ENCODE measurements around the gene FANCF. TPM values are rescaled to one million over a fixed set of nuclear protein-coding genes. Genes with fewer than 3 reads are reported as not detected.

The FANCF gene, protein sequence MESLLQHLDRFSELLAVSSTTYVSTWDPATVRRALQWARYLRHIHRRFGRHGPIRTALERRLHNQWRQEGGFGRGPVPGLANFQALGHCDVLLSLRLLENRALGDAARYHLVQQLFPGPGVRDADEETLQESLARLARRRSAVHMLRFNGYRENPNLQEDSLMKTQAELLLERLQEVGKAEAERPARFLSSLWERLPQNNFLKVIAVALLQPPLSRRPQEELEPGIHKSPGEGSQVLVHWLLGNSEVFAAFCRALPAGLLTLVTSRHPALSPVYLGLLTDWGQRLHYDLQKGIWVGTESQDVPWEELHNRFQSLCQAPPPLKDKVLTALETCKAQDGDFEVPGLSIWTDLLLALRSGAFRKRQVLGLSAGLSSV
- 20.1 and 20.3 TPM in 2 replicates for total RNA-seq
- long read RNA-seq, transcript FANCF-201 (1 exons, 2,952 nt) = major isoform, 57 of 57 reads
- long read RNA-seq, partial matches to known transcripts = 0 of 57 reads
- long read RNA-seq, other reads (novel, unspliced or antisense) = 0 of 57 reads

DNA sequence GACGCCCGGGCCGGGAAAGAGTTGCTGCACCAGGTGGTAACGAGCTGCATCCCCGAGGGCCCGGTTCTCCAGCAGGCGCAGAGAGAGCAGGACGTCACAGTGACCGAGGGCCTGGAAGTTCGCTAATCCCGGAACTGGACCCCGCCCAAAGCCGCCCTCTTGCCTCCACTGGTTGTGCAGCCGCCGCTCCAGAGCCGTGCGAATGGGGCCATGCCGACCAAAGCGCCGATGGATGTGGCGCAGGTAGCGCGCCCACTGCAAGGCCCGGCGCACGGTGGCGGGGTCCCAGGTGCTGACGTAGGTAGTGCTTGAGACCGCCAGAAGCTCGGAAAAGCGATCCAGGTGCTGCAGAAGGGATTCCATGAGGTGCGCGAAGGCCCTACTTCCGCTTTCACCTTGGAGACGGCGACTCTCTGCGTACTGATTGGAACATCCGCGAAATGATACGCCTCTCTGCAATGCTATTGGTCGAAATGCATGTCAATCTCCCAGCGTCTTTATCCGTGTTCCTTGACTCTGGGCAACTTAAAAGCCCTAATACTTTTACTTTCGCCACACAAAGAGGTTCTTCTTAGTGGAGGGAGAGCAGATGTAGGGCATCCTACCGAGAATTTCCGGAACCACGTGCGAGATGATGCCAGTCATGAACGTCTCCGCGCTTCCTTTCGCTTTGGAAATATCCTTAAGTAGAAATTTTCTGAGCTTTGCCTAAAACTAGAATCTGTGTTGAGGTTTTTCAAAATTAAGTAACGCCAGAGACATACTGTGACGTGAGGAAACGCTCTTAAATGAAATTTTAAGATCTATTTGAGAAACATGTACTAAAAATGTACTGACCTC is at the start of gene FANCF:
FANCF (minus strand) TSS at position 376 of the 840 bp plus-strand sequence; CDS start at position 363, 13 bp downstream.
- DNase-seq (ENCODE audit: low read depth, low spot score) = peak; percentile 87
- TF ChIP-seq, protein P1, sequence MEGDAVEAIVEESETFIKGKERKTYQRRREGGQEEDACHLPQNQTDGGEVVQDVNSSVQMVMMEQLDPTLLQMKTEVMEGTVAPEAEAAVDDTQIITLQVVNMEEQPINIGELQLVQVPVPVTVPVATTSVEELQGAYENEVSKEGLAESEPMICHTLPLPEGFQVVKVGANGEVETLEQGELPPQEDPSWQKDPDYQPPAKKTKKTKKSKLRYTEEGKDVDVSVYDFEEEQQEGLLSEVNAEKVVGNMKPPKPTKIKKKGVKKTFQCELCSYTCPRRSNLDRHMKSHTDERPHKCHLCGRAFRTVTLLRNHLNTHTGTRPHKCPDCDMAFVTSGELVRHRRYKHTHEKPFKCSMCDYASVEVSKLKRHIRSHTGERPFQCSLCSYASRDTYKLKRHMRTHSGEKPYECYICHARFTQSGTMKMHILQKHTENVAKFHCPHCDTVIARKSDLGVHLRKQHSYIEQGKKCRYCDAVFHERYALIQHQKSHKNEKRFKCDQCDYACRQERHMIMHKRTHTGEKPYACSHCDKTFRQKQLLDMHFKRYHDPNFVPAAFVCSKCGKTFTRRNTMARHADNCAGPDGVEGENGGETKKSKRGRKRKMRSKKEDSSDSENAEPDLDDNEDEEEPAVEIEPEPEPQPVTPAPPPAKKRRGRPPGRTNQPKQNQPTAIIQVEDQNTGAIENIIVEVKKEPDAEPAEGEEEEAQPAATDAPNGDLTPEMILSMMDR (conservative IDR thresholded peaks at IDR 0.05) = no peak
- H3K4me3 Mint-ChIP-seq = peak within 1 kb of the TSS; percentile 99
- H3K4me1 Mint-ChIP-seq = peaks cover 17% of the 10 kb centered on the region
- peaks cover 4% of the 10 kb centered on the region for H3K9me3 Mint-ChIP-seq
- peaks cover 2% of the 10 kb centered on the region for H3K27me3 Mint-ChIP-seq (ENCODE audit: low read depth)
- H3K36me3 Mint-ChIP-seq (ENCODE audit: low read depth) = peaks cover 3% of the 10 kb centered on the region
- peak within 1 kb of the TSS; percentile 99 for H3K27ac Mint-ChIP-seq (ENCODE audit: unreplicated experiment)

DNA sequence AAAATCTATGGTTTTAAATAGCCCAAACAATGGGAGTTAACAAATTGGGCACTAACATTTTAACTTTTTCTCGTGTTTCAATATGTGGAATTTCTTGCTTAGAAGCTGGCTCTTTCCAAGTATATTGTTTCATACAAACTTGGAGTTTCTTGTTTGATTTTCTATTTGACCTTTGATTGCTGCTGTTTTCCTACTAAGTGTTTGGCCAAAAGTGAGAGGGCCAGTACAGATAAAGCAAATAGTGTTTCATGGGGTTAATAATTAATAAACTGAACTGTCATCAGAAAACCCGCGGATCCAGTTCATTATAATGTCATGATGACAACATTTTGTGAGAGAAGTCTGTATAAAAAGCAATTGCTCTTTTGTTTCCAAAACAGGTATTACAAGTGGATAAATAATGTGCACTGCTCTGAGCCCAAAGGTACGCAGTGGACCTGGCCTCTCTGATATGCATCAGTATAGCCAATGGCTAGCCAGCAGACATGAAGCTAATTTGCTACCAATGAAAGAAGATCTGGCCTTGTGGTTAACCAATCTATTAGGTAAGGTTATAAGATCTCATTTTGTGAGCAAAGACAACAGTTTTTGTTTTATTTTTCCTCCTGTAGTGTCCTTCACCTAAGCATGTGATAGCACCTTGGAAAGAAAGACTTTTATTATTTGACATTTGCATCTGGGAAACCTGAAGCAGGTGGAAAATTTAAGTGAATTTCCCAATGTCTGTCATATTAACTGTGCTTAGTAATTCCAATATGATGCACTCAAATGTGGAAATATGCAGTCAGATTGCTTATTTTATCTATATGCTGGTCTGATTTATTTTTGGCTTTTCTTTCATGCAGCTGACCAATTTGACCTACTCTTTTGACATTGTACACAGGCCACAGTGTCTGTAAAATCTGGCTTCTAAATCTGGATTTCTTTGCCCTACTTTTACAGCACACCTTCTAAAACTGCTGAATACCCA is 49.1 kb upstream of the FANCF start:
- Mint-ChIP-seq H3K27ac (ENCODE audit: unreplicated experiment) (no peak overlapping the region), H3K27me3 (ENCODE audit: low read depth) (peaks cover 11% of the 10 kb centered on the region), H3K4me1 (no peaks in the 10 kb centered on the region), H3K4me3 (no peak overlapping the region), H3K9me3 (no peaks in the 10 kb centered on the region), H3K36me3 (ENCODE audit: low read depth) (no peaks in the 10 kb centered on the region)
- TF ChIP-seq, protein P1 (conservative IDR thresholded peaks at IDR 0.05) = no peak
- DNase-seq (ENCODE audit: low read depth, low spot score) = no peak

DNA sequence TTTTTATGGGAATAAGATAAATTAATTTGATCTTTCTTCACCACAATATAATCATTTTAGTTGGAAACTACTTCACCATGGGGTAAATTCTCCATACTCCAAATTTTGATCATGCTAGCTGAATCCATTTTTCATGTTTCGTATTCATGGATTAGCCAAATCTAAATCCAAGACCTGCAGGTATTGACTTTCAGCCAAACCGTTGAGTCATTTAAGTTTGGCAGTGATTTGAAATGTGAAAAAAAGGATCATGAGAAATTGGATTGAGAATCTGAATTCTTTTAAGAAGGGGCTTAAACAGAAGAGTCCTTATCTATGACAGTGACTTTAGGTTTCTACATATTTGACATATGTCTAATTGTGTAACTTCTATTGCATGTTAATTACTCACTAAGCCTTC is 46.1 kb upstream of the FANCF start:
- no peaks in the 10 kb centered on the region for H3K9me3 Mint-ChIP-seq
- no peaks in the 10 kb centered on the region for H3K36me3 Mint-ChIP-seq (ENCODE audit: low read depth)
- H3K4me3 Mint-ChIP-seq = no peak overlapping the region
- H3K4me1 Mint-ChIP-seq = peaks cover 6% of the 10 kb centered on the region
- H3K27ac Mint-ChIP-seq (ENCODE audit: unreplicated experiment) = no peak overlapping the region
- TF ChIP-seq, protein P1 (conservative IDR thresholded peaks at IDR 0.05) = no peak
- DNase-seq (ENCODE audit: low read depth, low spot score) = no peak
- H3K27me3 Mint-ChIP-seq (ENCODE audit: low read depth) = peaks cover 34% of the 10 kb centered on the region

DNA sequence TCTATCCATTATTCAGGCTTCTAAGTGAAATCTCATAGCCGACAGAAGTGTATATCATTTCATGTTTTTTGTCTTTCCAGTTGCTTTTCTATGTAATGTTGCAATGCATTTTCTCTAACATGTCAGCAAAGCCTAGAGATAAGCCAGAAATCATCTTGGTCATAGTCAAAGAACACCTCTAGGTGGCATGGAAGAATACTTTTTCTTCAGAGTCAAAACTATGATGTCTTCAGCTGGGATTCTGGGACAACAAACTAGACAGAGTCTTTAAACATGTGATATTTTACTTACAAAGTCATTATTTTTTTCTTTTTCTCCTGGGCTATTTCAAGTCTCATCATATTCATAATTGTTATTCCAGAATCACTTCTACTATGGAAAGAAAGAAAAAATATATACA is 45.2 kb upstream of the FANCF start:
- H3K9me3 Mint-ChIP-seq = no peaks in the 10 kb centered on the region
- H3K36me3 Mint-ChIP-seq (ENCODE audit: low read depth) = no peaks in the 10 kb centered on the region
- H3K4me1 Mint-ChIP-seq = peaks cover 14% of the 10 kb centered on the region
- H3K27ac Mint-ChIP-seq (ENCODE audit: unreplicated experiment) = no peak overlapping the region
- DNase-seq (ENCODE audit: low read depth, low spot score) = no peak
- H3K4me3 Mint-ChIP-seq = no peak overlapping the region
- TF ChIP-seq, protein P1 (conservative IDR thresholded peaks at IDR 0.05) = peak; percentile 65
- peaks cover 41% of the 10 kb centered on the region for H3K27me3 Mint-ChIP-seq (ENCODE audit: low read depth)

DNA sequence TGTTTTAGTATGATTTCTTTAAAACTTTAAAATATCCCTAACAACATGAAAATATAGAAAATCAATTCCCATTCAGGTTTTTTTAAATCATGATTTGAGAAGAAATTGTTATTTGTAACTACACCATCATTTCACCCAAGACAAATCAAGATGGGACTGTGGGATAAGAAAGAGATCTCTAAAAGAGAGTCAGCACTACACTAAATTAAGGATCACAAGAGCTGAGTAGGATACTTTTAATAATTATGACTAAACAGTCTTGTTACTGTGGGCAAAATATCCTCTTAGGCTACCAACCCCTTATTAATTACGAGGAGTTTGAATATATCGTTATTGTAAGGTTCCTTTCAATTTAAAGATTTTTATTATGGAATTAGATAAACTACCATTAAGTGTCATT is 43.7 kb upstream of the FANCF start:
- peaks cover 15% of the 10 kb centered on the region for H3K4me1 Mint-ChIP-seq
- H3K27ac Mint-ChIP-seq (ENCODE audit: unreplicated experiment) = no peak overlapping the region
- H3K27me3 Mint-ChIP-seq (ENCODE audit: low read depth) = peaks cover 48% of the 10 kb centered on the region
- H3K36me3 Mint-ChIP-seq (ENCODE audit: low read depth) = no peaks in the 10 kb centered on the region
- no peaks in the 10 kb centered on the region for H3K9me3 Mint-ChIP-seq
- no peak for DNase-seq (ENCODE audit: low read depth, low spot score)
- no peak overlapping the region for H3K4me3 Mint-ChIP-seq
- TF ChIP-seq, protein P1 (conservative IDR thresholded peaks at IDR 0.05) = no peak

All from neural crest cell (in vitro differentiated cells).